Spleen (tissue), 11 donors: Measurements from ENCODE around the gene PTCD2. TPM values are rescaled to one million over a fixed set of nuclear protein-coding genes. Genes with fewer than 3 reads are reported as not detected.

Experiments used
- DNase-seq: peaks from one replicate; pipeline ENCODE4 v3.0.0-alpha.2; 2020
- H3K27ac ChIP-seq, 8 donors: fragments of 200-600 bp; sonication (generic) in 7 of 8; 1 replicate in 4 of 8; 2 replicates in 4 of 8; pipeline versions ENCODE4 v1.5.0 to v1.8.0; 2016 to 2021; ENCODE audit warnings: inconsistent platforms in 4 of 8, mild to moderate bottlenecking in 4 of 8, moderate library complexity in 1 of 8
- H3K27me3 ChIP-seq, 7 donors: fragments of 200-600 bp; sonication (generic) in 6 of 7; replicated peaks in 1 of 7; 1 replicate in 4 of 7; 2 replicates in 3 of 7; pipeline versions ENCODE4 v1.5.0 to v1.8.0; 2016 to 2021; ENCODE audit warnings: inconsistent platforms in 3 of 7, mild to moderate bottlenecking in 1 of 7
- H3K36me3 ChIP-seq, 6 donors: fragments of 200-600 bp; sonication (generic) in 5 of 6; 1 replicate in 4 of 6; 2 replicates in 2 of 6; pipeline versions ENCODE4 v1.5.0 to v1.8.0; 2016 to 2021; ENCODE audit warnings: inconsistent platforms in 2 of 6
- H3K4me1 ChIP-seq, 6 donors: fragments of 200-600 bp; sonication (generic) in 5 of 6; 1 replicate in 3 of 6; 2 replicates in 3 of 6; pipeline versions ENCODE4 v1.5.0 to v1.8.0; 2016 to 2021; ENCODE audit warnings: inconsistent platforms in 3 of 6
- H3K4me3 ChIP-seq, 8 donors: fragments of 200-600 bp; sonication (generic) in 7 of 8; 1 replicate in 4 of 8; 2 replicates in 4 of 8; pipeline versions ENCODE4 v1.5.0 to v1.8.0; 2016 to 2021; ENCODE audit warnings: inconsistent platforms in 4 of 8, mild to moderate bottlenecking in 4 of 8, moderate library complexity in 2 of 8
- H3K9me3 ChIP-seq, 8 donors: fragments of 200-600 bp; sonication (generic) in 7 of 8; 1 replicate in 4 of 8; 2 replicates in 4 of 8; pipeline versions ENCODE4 v1.5.0 to v1.8.0; 2016 to 2021; ENCODE audit warnings: inconsistent platforms in 4 of 8
- CTCF ChIP-seq, 11 experiments: fragments of 200-600 bp in 7 of 11; fragments of 450-650 bp in 4 of 11; sonication (generic) in 4 of 11; IDR thresholded peaks in 8 of 11; conservative IDR thresholded peaks in 3 of 11; 1 replicate in 7 of 11; 2 replicates in 4 of 11; pipeline versions ENCODE4 v1.4.0 to v1.8.0; 2016 to 2021; ENCODE audit warnings: antibody characterized with exemption in 11 of 11, inconsistent platforms in 4 of 11, mild to moderate bottlenecking in 1 of 11
- POLR2A ChIP-seq, 3 donors: fragments of 450-650 bp; IDR thresholded peaks; one replicate each; pipeline ENCODE4 v1.5.1; 2017; ENCODE audit warnings: antibody characterized with exemption in 3 of 3, mild to moderate bottlenecking in 1 of 3
- POLR2AphosphoS5 ChIP-seq, 3 donors: sonication (generic); formaldehyde crosslinking; IDR thresholded peaks; one replicate each; pipeline ENCODE4 v1.5.1; 2017; ENCODE audit warnings: antibody characterized with exemption in 3 of 3
- WGBS, 5 donors: extraction: QIAGEN DNeasy Blood & Tissue Kit in 3 of 5; methylation state at CpG; one replicate each; pipeline versions ENCODE4 v1.1.5 to v1.1.7; 2013 to 2018; 5-methylcytosine and 5-hydroxymethylcytosine counted together
- intact Hi-C: fragments of 100-400 bp; cut with DNase I; formaldehyde crosslinking; loops from one replicate; pipeline ENCODE4 v1.15.0; 2023; ENCODE audit warnings: low total_unique reads
- polyA plus RNA-seq, 3 donors: library from polyadenylated mRNA; stranded (reverse); fragments of 200-250 nt; gene quantifications; one replicate each; pipeline ENCODE4 v1.2.1, GENCODE V29; 2013
- total RNA-seq, 7 donors: library from RNA; depleted of rRNA in 3 of 7; stranded (reverse); fragments of >200 nt in 3 of 7; fragmentation: NEBNext Ultra II Directional in 4 of 7; extraction: Animal tissue kit (Norgen Biotek cat#: 25700) in 4 of 7; gene quantifications; one replicate each; pipeline versions ENCODE4 v1.1.0 to v1.2.1, GENCODE V29; 2016 to 2021
- donor health status: healthy with polysubstance abuse.
- donor health status: DM: no; HTN: no; CAD: no; lungs with moderate emphysema.
- donor health status: DM: no; HTN: no; CAD: no.
- donor health status: Bipolar disorder and iron deficiency.
- donor health status: healthy.
- donor health status: DM: no; HTN: no; CAD: no.
- donor health status: DM: yes; HTN: yes; CAD: no.

Gene PTCD2
- total and polyA plus RNA-seq, 10 donors, result 1.2 to 11.7 (median 7.5) TPM

GRCh38 chr5:72410688-72411295 lies 90.6 kb downstream of the PTCD2 start:
- TF ChIP-seq POLR2A (IDR thresholded peaks at IDR 0.05), result no peak
- TF ChIP-seq CTCF (IDR thresholded peaks at IDR 0.05 in 8 of 11, conservative IDR thresholded peaks at IDR 0.05 in 3 of 11), result no peak
- no peak for TF ChIP-seq POLR2AphosphoS5 (IDR thresholded peaks at IDR 0.05)

GRCh38 chr5:72412283-72413055 lies 92.3 kb downstream of the PTCD2 start:
- TF ChIP-seq POLR2A (IDR thresholded peaks at IDR 0.05), result no peak
- no peak for TF ChIP-seq CTCF (IDR thresholded peaks at IDR 0.05 in 8 of 11, conservative IDR thresholded peaks at IDR 0.05 in 3 of 11)
- TF ChIP-seq POLR2AphosphoS5 (IDR thresholded peaks at IDR 0.05), result no peak
- WGBS, 5 donors, result 57 to 93% (median 78%) methylated on average over 4 of the region's 4 CpGs
- intact Hi-C loops, result no loop called here

More at GRCh38 chr5:72410688-72411295, 90.6 kb downstream of the PTCD2 start:
- 75 to 90% (median 83%) methylated on average over 4 of the region's 4 CpGs for WGBS, 5 donors
- H3K27me3 ChIP-seq, result no peaks in the 10 kb centered on the region
- no peak for DNase-seq
- no peak overlapping the region for H3K4me3 ChIP-seq
- peaks cover 0 to 4% (median 0%) of the 10 kb centered on the region in 6 donors for H3K4me1 ChIP-seq
- no peaks in the 10 kb centered on the region for H3K36me3 ChIP-seq
- H3K27ac ChIP-seq, result no peak overlapping the region
- intact Hi-C loops, result no loop called here
- no peaks in the 10 kb centered on the region for H3K9me3 ChIP-seq

GRCh38 chr5:72415616-72416325 lies 95.6 kb downstream of the PTCD2 start:
- Histone ChIP-seq H3K4me1 (no peaks in the 10 kb centered on the region), H3K4me3 (no peak overlapping the region), H3K27me3 (no peaks in the 10 kb centered on the region), H3K27ac (no peak overlapping the region), H3K9me3 (no peaks in the 10 kb centered on the region), H3K36me3 (no peaks in the 10 kb centered on the region)
- intact Hi-C loops, result no loop called here
- WGBS, 5 donors, result 76 to 89% (median 84%) methylated on average over 5 of the region's 5 CpGs
- TF ChIP-seq POLR2AphosphoS5 (IDR thresholded peaks at IDR 0.05), result no peak
- no peak for DNase-seq

More at GRCh38 chr5:72412283-72413055, 92.3 kb downstream of the PTCD2 start:
- no peaks in the 10 kb centered on the region for H3K27me3 ChIP-seq
- no peak overlapping the region for H3K4me3 ChIP-seq
- H3K27ac ChIP-seq, result no peak overlapping the region
- H3K36me3 ChIP-seq, result no peaks in the 10 kb centered on the region
- H3K4me1 ChIP-seq, result peaks cover 0 to 4% (median 0%) of the 10 kb centered on the region in 6 donors
- no peaks in the 10 kb centered on the region for H3K9me3 ChIP-seq
- no peak for DNase-seq

GRCh38 chr5:72417333-72418062 lies 97.3 kb downstream of the PTCD2 start:
- 91 to 97% (median 96%) methylated on average over 39 to 48 of the region's 48 CpGs for WGBS, 5 donors
- H3K27me3 ChIP-seq, result no peaks in the 10 kb centered on the region
- no peak for DNase-seq
- TF ChIP-seq POLR2AphosphoS5 (IDR thresholded peaks at IDR 0.05) (no peak), POLR2A (IDR thresholded peaks at IDR 0.05) (no peak), CTCF (IDR thresholded peaks at IDR 0.05 in 8 of 11, conservative IDR thresholded peaks at IDR 0.05 in 3 of 11) (no peak)
- H3K36me3 ChIP-seq, result no peaks in the 10 kb centered on the region
- H3K9me3 ChIP-seq, result no peaks in the 10 kb centered on the region
- H3K4me1 ChIP-seq, result no peaks in the 10 kb centered on the region
- intact Hi-C loops, result no loop called here
- H3K4me3 ChIP-seq, result no peak overlapping the region
- H3K27ac ChIP-seq, result no peak overlapping the region
